H1 (cell line): ENCODE data around the gene GATAD2B. TPM values are rescaled to one million over a fixed set of nuclear protein-coding genes. Genes with fewer than 3 reads are reported as not detected.

ENCODE experiments used
- CHD1 ChIP-seq: IDR thresholded peaks from 2 replicates; pipeline ENCODE4 v1.6.1; 2012; ENCODE audit warnings: low read depth, low read length, improper control_type of control experiment
- CHD2 ChIP-seq: IDR thresholded peaks from 2 replicates; pipeline ENCODE4 v1.6.1; 2012; ENCODE audit warnings: low read length, improper control_type of control experiment
- EZH2 ChIP-seq: fragments of 200-600 bp; sonication (generic); IDR thresholded peaks from 2 replicates; pipeline ENCODE4 v1.7.1; 2012; ENCODE audit warnings: low read depth, mild to moderate bottlenecking, moderate library complexity, low read length, inconsistent platforms; ENCODE audit not compliant: severe bottlenecking
- FOSL1 ChIP-seq: IDR thresholded peaks from 2 replicates; pipeline ENCODE4 v1.6.1; 2011; ENCODE audit warnings: mild to moderate bottlenecking, low read depth, low read length, moderate library complexity; ENCODE audit not compliant: insufficient read depth
- GTF2F1 ChIP-seq: IDR thresholded peaks from 2 replicates; pipeline ENCODE4 v1.6.1; 2012; ENCODE audit warnings: low read depth, low read length, improper control_type of control experiment, borderline replicate concordance
- JUND ChIP-seq: IDR thresholded peaks from 2 replicates; pipeline ENCODE4 v1.6.1; 2011; ENCODE audit warnings: mild to moderate bottlenecking, improper control_type of control experiment, low read length
- RXRA ChIP-seq: IDR thresholded peaks from 2 replicates; pipeline ENCODE4 v1.6.1; 2011; ENCODE audit warnings: low read depth, mild to moderate bottlenecking, low read length, moderate library complexity; ENCODE audit not compliant: insufficient read depth
- TAF7 ChIP-seq: optimal IDR thresholded peaks from 2 replicates; pipeline ENCODE3; 2011; ENCODE audit warnings: low read depth, mild to moderate bottlenecking, inconsistent platforms, low read length, moderate library complexity, borderline replicate concordance
- TCF12 ChIP-seq: IDR thresholded peaks from 2 replicates; pipeline ENCODE4 v1.6.1; 2011; ENCODE audit warnings: low read depth, mild to moderate bottlenecking, low read length
- ZNF274 ChIP-seq: IDR thresholded peaks from 2 replicates; pipeline ENCODE4 v1.7.0; 2012; ENCODE audit warnings: low read length, borderline replicate concordance; ENCODE audit errors: extremely low read depth
- polyA plus RNA-seq, 7 experiments: library from polyadenylated mRNA; depleted of rRNA in 3 of 7; stranded (reverse) in 5 of 7; unstranded in 2 of 7; fragments of >200 nt in 5 of 7; fragments of 200-250 nt in 2 of 7; gene quantifications; 1 replicate in 5 of 7; 2 replicates in 1 of 7; 4 replicates in 1 of 7; pipeline versions ENCODE4 v1.2.1 to v1.2.3, GENCODE V29; 2011 to 2013; ENCODE audit warnings: missing spikeins in 2 of 7, mixed read lengths in 2 of 7
- total RNA-seq: library from RNA; stranded (reverse); fragmentation: NEBNext Ultra II Directional; extraction: Animal tissue kit (Norgen Biotek cat#: 25700); gene quantifications from 2 replicates; pipeline ENCODE4 v1.2.1, GENCODE V29; 2021

GATAD2B gene
- total and polyA plus RNA-seq, 2 of the 8 experiments (the other 6 are each of a cell fraction or from before 2014, with no cell fraction given) = 8.4 to 39.1 TPM

DNA sequence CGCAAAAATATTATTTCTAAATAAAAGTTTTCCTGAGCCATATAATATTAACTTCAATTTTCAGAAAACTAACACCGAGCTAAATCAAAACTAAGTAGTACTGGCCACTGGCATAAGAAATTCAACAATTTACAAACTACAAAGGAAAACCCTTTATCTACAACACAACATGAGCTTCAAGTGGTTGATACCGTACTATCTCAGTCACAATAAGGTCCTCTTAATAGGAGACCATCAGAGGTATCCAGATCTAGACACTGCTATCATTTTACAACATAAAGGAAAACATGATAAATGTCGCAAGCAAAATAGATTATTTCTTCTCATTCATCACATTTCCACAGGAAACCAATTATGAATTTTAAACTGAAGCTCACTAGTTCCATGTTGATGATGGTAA lies 39.5 kb downstream of the GATAD2B start (continued):
- TF ChIP-seq GTF2F1 (no peak), JUND (no peak), FOSL1 (no peak), CHD2 (no peak), TAF7 (no peak), ZNF274 (no peak), RXRA (no peak), CHD1 (no peak), TCF12 (no peak), EZH2 (no peak)
- TF ChIP-seq, all 59 proteins: peak for 0
